GM12892 (cell line): ENCODE measurements around the gene OGDH.

Experiments used
- DNase-seq: peaks from one replicate; pipeline ENCODE4 v3.0.0; 2011; ENCODE audit not compliant: insufficient read length
- FAIRE-seq: peaks from 2 replicates; lab custom pipeline; 2011; peaks lifted over from hg19 to GRCh38; lab: Jason Lieb, UNC
- POLR2A ChIP-seq: IDR thresholded peaks from 2 replicates; pipeline ENCODE4 v1.6.1; 2011; ENCODE audit warnings: low read depth, low read length, control low read depth
- POLR2AphosphoS5 ChIP-seq: IDR thresholded peaks from 2 replicates; pipeline ENCODE4 v1.6.1; 2011; ENCODE audit warnings: low read depth, low read length, control low read depth
- TAF1 ChIP-seq: IDR thresholded peaks from 2 replicates; pipeline ENCODE4 v1.6.1; 2011; ENCODE audit warnings: low read depth, mild to moderate bottlenecking, control low read depth, low read length, borderline replicate concordance

Gene OGDH

GRCh38 chr7:44622342-44623151 is 16.1 kb downstream of the OGDH start:
- peak; percentile 50; the same call in 1 of the 2 replicates for TF ChIP-seq POLR2AphosphoS5
- peak; percentile 34; the same call in 1 of the 2 replicates for TF ChIP-seq POLR2A
- TF ChIP-seq TAF1, result no peak
- DNase-seq (no peak), FAIRE-seq (peak; percentile 54)

GRCh38 chr7:44624318-44624717 is 17.9 kb downstream of the OGDH start:
- DNase-seq, result no peak
- no peak for FAIRE-seq
- TF ChIP-seq POLR2A (no peak), TAF1 (no peak), POLR2AphosphoS5 (no peak)

- TF ChIP-seq POLR2A (no peak), POLR2AphosphoS5 (no peak), TAF1 (no peak)
- no peak for FAIRE-seq
- DNase-seq, result no peak
Measured at GRCh38 chr7:44625526-44626471, 19.4 kb downstream of the OGDH start.

- DNase-seq (no peak), FAIRE-seq (no peak)
- TF ChIP-seq TAF1 (no peak), POLR2AphosphoS5 (0 out of 2 replicates have a peak, but pooled peaks have one; percentile 42)
Measured at GRCh38 chr7:44626620-44627019, 20.2 kb downstream of the OGDH start.

- FAIRE-seq (no peak), DNase-seq (no peak)
- TF ChIP-seq TAF1, result no peak
- no peak for TF ChIP-seq POLR2AphosphoS5
- no peak for TF ChIP-seq POLR2A
Measured at GRCh38 chr7:44629829-44630522, 23.5 kb downstream of the OGDH start.

- FAIRE-seq (no peak), DNase-seq (no peak)
- TF ChIP-seq POLR2AphosphoS5 (no peak), TAF1 (no peak), POLR2A (no peak)
Measured at GRCh38 chr7:44630792-44631457, 24.5 kb downstream of the OGDH start.

- DNase-seq (no peak), FAIRE-seq (no peak)
- TF ChIP-seq TAF1 (no peak), POLR2AphosphoS5 (no peak), POLR2A (no peak)
Measured at GRCh38 chr7:44631458-44632115, 25.2 kb downstream of the OGDH start.

- TF ChIP-seq POLR2A (no peak), POLR2AphosphoS5 (no peak)
- FAIRE-seq (no peak), DNase-seq (no peak)
Measured at GRCh38 chr7:44632196-44632595, 25.8 kb downstream of the OGDH start.

GRCh38 chr7:44633254-44634186 is 27.1 kb downstream of the OGDH start:
- peak; percentile 71 for FAIRE-seq
- peak; percentile 38 for DNase-seq

More at GRCh38 chr7:44633254-44634186, 27.1 kb downstream of the OGDH start:
- TF ChIP-seq POLR2AphosphoS5 (0 out of 2 replicates have a peak, but pooled peaks have one; percentile 11), POLR2A (no peak)
